ENCODE results near the gene ZFP36L1.

Gene ZFP36L1

GRCh38 chr14:68740788-68741476 lies 51.9 kb downstream of the ZFP36L1 start:
- H3K36me3 ChIP-seq (ENCODE audit: control insufficient read depth in 2 of 2, insufficient read depth in 2 of 2, low read length in 2 of 2): no peaks in the 10 kb centered on the region
- H3K4me1 ChIP-seq (ENCODE audit: control insufficient read depth in 2 of 2, insufficient read depth in 2 of 2, low read length in 2 of 2): no peaks in the 10 kb centered on the region
- no peak overlapping the region for H3K27ac ChIP-seq (ENCODE audit: low read depth in 2 of 2, low read length in 2 of 2)
- H3K9me3 ChIP-seq (ENCODE audit: control insufficient read depth in 2 of 2, low read length in 2 of 2): no peaks in the 10 kb centered on the region
- no peaks in the 10 kb centered on the region for H3K27me3 ChIP-seq (ENCODE audit: control insufficient read depth in 2 of 2, insufficient read depth in 2 of 2, low read length in 2 of 2)
- H3K4me3 ChIP-seq (ENCODE audit: low read length in 2 of 2): no peak overlapping the region
- H3K9ac ChIP-seq (ENCODE audit: low read depth in 1 of 2, low read length in 2 of 2): no peak overlapping the region

- Histone ChIP-seq H3K36me3 (ENCODE audit: control insufficient read depth in 2 of 2, insufficient read depth in 2 of 2, low read length in 2 of 2) (no peaks in the 10 kb centered on the region), H3K27ac (ENCODE audit: low read depth in 2 of 2, low read length in 2 of 2) (no peak overlapping the region), H3K4me3 (ENCODE audit: low read length in 2 of 2) (no peak overlapping the region), H3K9me3 (ENCODE audit: control insufficient read depth in 2 of 2, low read length in 2 of 2) (no peaks in the 10 kb centered on the region), H3K4me1 (ENCODE audit: control insufficient read depth in 2 of 2, insufficient read depth in 2 of 2, low read length in 2 of 2) (peaks cover 0 to 3% of the 10 kb centered on the region in 2 donors), H3K27me3 (ENCODE audit: control insufficient read depth in 2 of 2, insufficient read depth in 2 of 2, low read length in 2 of 2) (no peaks in the 10 kb centered on the region), H3K9ac (ENCODE audit: low read depth in 1 of 2, low read length in 2 of 2) (no peak overlapping the region)
Measured at GRCh38 chr14:68739701-68740100, 53.2 kb downstream of the ZFP36L1 start.

- H3K9me3 ChIP-seq (ENCODE audit: control insufficient read depth in 2 of 2, low read length in 2 of 2): no peaks in the 10 kb centered on the region
- peaks cover 0 to 6% of the 10 kb centered on the region in 2 donors for H3K4me1 ChIP-seq (ENCODE audit: control insufficient read depth in 2 of 2, insufficient read depth in 2 of 2, low read length in 2 of 2)
- H3K27ac ChIP-seq (ENCODE audit: low read depth in 2 of 2, low read length in 2 of 2): no peak overlapping the region
- no peaks in the 10 kb centered on the region for H3K36me3 ChIP-seq (ENCODE audit: control insufficient read depth in 2 of 2, insufficient read depth in 2 of 2, low read length in 2 of 2)
- H3K9ac ChIP-seq (ENCODE audit: low read depth in 1 of 2, low read length in 2 of 2): no peak overlapping the region
- no peaks in the 10 kb centered on the region for H3K27me3 ChIP-seq (ENCODE audit: control insufficient read depth in 2 of 2, insufficient read depth in 2 of 2, low read length in 2 of 2)
- no peak overlapping the region for H3K4me3 ChIP-seq (ENCODE audit: low read length in 2 of 2)
Measured at GRCh38 chr14:68738559-68738958, 54.3 kb downstream of the ZFP36L1 start.

All from mucosa of rectum (tissue), 2 donors.